GM19397 (cell line): ENCODE results near the gene TSPAN16.
"Not testable (repeated sequence)": the region's sequence is repeated elsewhere in the genome, so short reads cannot be mapped to it uniquely, and the experiment has no call there.

Source experiments
- ATAC-seq: cut with Tn5 transposase; IDR thresholded peaks from one replicate; pipeline ENCODE4 v1.9.1; 2021; ENCODE audit warnings: mild to moderate bottlenecking, moderate library complexity; ENCODE audit not compliant: unreplicated experiment

The TSPAN16 gene

GRCh38 chr19:11342429-11342828 is 46.5 kb downstream of the TSPAN16 start:
- ATAC-seq = no peak

GRCh38 chr19:11345122-11345803 is 49.3 kb downstream of the TSPAN16 start:
- no peak for ATAC-seq

- peak; percentile 89 for ATAC-seq
Measured at GRCh38 chr19:11346104-11346940, 50.4 kb downstream of the TSPAN16 start, which contains the start of the genes CCDC159 and TMEM205. Gene CCDC159, plus strand, starts transcription at chr19:11346519. Its CDS starts 88 bp downstream, at chr19:11346607. Gene TMEM205, minus strand, starts transcription at chr19:11346268. Its CDS starts 649 bp downstream, at chr19:11345619.

- no peak for ATAC-seq
Measured at GRCh38 chr19:11347546-11348039, 51.6 kb downstream of the TSPAN16 start.

GRCh38 chr19:11349171-11349570 is 53.2 kb downstream of the TSPAN16 start:
- ATAC-seq = no peak

- not testable (repeated sequence) for ATAC-seq
Measured at GRCh38 chr19:11354102-11354501, 58.1 kb downstream of the TSPAN16 start.

- peak; percentile 68 for ATAC-seq
Measured at GRCh38 chr19:11355160-11356073, 59.5 kb downstream of the TSPAN16 start, which contains the start of gene PLPPR2. Gene PLPPR2, plus strand, starts transcription at chr19:11355432. Its CDS starts 2,242 bp downstream, at chr19:11357674.

- ATAC-seq = no peak
Measured at GRCh38 chr19:11356074-11356397, 60.1 kb downstream of the TSPAN16 start.

- no peak for ATAC-seq
Measured at GRCh38 chr19:11356676-11357550, 61.0 kb downstream of the TSPAN16 start.

GRCh38 chr19:11359421-11359820 is 63.5 kb downstream of the TSPAN16 start:
- no peak for ATAC-seq

- no peak for ATAC-seq
Measured at GRCh38 chr19:11361037-11361770, 65.2 kb downstream of the TSPAN16 start.

GRCh38 chr19:11361771-11362731 is 66.1 kb downstream of the TSPAN16 start:
- ATAC-seq = no peak

GRCh38 chr19:11363881-11364280 is 67.9 kb downstream of the TSPAN16 start:
- no peak for ATAC-seq

- ATAC-seq = no peak
Measured at GRCh38 chr19:11364296-11364904, 68.4 kb downstream of the TSPAN16 start.

- ATAC-seq = no peak
Measured at GRCh38 chr19:11364935-11365334, 69.0 kb downstream of the TSPAN16 start.
